ENCODE measurements around the gene CEP41. TPM values are rescaled to one million over a fixed set of nuclear protein-coding genes. Genes with fewer than 3 reads are reported as not detected.

CEP41 gene
- polyA plus RNA-seq, 1 donor (not counting 4 experiments of a cell fraction or from before 2014, with no cell fraction given) = 13.4 TPM

DNA sequence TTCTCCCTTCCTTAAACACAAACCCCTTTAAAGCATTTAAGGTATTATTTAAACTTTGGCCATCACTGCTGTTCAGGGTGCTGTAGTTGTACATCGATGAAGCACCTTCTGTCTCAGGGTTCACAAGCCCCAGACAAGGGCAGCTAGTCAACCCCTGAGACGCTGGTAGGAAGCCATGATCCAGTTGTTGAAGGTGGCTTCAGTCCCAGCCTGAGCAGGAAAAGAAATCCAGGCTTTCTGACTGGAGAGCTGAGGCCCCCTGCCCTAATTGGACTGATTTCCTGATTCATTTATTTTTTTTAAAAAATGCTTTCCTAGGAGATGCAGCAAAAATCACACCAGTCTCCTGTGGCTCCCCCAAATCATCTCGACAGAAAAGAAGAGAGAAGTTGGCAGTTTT, 44.7 kb downstream of the CEP41 start:
- Histone ChIP-seq H2AFZ (ENCODE audit: control insufficient read depth, low read length) (no peak overlapping the region), H4K20me1 (ENCODE audit: control insufficient read depth, extremely low read depth, insufficient read depth, low read length) (no peaks in the 10 kb centered on the region), H3K27ac (ENCODE audit: control insufficient read depth, insufficient read depth, low read length) (no peak overlapping the region), H3K4me1 (ENCODE audit: control insufficient read depth, extremely low read depth, insufficient read depth, low read length) (no peaks in the 10 kb centered on the region), H3K9ac (ENCODE audit: control insufficient read depth, extremely low read depth, insufficient read depth, low read length) (no peak overlapping the region), H3K27me3 (ENCODE audit: control insufficient read depth, extremely low read depth, insufficient read depth, low read length) (no peaks in the 10 kb centered on the region), H3K9me3 (ENCODE audit: control insufficient read depth, low read depth, low read length) (no peaks in the 10 kb centered on the region), H3K9me1 (ENCODE audit: control insufficient read depth, extremely low read depth, insufficient read depth, low read length) (no peaks in the 10 kb centered on the region), H3K4me3 (ENCODE audit: control insufficient read depth in 2 of 3, extremely low read depth in 1 of 3, insufficient read depth in 2 of 3, low read depth in 1 of 3, low read length in 3 of 3) (no peak overlapping the region), H3K4me2 (ENCODE audit: control insufficient read depth, extremely low read depth, insufficient read depth, low read depth, low read length) (no peak overlapping the region), H3K79me2 (ENCODE audit: control insufficient read depth, insufficient read depth, low read length) (no peaks in the 10 kb centered on the region), H3K36me3 (ENCODE audit: control insufficient read depth in 2 of 2, extremely low read depth in 1 of 2, insufficient read depth in 2 of 2, low read length in 2 of 2) (peaks cover 0 to 4% of the 10 kb centered on the region in 2 experiments)
- TF ChIP-seq EZH2 (IDR thresholded peaks at IDR 0.05; ENCODE audit: low read length) = no peak
- TF ChIP-seq, protein P1, sequence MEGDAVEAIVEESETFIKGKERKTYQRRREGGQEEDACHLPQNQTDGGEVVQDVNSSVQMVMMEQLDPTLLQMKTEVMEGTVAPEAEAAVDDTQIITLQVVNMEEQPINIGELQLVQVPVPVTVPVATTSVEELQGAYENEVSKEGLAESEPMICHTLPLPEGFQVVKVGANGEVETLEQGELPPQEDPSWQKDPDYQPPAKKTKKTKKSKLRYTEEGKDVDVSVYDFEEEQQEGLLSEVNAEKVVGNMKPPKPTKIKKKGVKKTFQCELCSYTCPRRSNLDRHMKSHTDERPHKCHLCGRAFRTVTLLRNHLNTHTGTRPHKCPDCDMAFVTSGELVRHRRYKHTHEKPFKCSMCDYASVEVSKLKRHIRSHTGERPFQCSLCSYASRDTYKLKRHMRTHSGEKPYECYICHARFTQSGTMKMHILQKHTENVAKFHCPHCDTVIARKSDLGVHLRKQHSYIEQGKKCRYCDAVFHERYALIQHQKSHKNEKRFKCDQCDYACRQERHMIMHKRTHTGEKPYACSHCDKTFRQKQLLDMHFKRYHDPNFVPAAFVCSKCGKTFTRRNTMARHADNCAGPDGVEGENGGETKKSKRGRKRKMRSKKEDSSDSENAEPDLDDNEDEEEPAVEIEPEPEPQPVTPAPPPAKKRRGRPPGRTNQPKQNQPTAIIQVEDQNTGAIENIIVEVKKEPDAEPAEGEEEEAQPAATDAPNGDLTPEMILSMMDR (optimal IDR thresholded peaks at IDR 0.05 in 1 of 3, IDR thresholded peaks at IDR 0.05 in 1 of 3, conservative IDR thresholded peaks at IDR 0.05 in 1 of 3; ENCODE audit: extremely low read depth in 1 of 3, insufficient read depth in 2 of 3, low read length in 3 of 3) = no peak
- no peak for DNase-seq (ENCODE audit: low read depth, low spot score)
- dilution Hi-C loops (cut with MboI; ENCODE audit: extremely low pct_ligation_motif_present, low sequenced_read_pairs) = no loop called here
- no peak for FAIRE-seq

DNA sequence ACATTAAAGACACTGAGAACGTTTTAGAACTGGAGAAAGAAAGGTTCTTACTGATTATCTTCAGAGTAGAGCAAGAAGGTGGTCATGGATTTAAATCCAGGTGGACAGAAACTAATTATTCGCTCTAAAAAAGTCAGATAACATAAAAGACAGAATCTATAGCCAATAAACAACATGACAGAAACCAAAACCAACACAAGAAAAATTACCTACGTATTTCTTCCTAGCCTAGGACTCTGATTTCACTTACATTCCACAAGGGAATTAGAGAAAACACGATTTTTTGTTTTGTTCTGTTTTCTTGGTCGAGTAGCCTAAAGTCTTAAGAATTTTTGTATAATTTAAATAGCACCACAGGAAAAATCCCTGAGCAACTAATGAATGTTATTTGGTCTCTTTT, 45.4 kb downstream of the CEP41 start:
- Histone ChIP-seq H3K4me1 (ENCODE audit: control insufficient read depth, extremely low read depth, insufficient read depth, low read length) (no peaks in the 10 kb centered on the region), H3K9me1 (ENCODE audit: control insufficient read depth, extremely low read depth, insufficient read depth, low read length) (no peaks in the 10 kb centered on the region), H3K4me2 (ENCODE audit: control insufficient read depth, extremely low read depth, insufficient read depth, low read depth, low read length) (no peak overlapping the region), H3K79me2 (ENCODE audit: control insufficient read depth, insufficient read depth, low read length) (no peaks in the 10 kb centered on the region), H3K36me3 (ENCODE audit: control insufficient read depth in 2 of 2, extremely low read depth in 1 of 2, insufficient read depth in 2 of 2, low read length in 2 of 2) (no peaks in the 10 kb centered on the region), H3K27me3 (ENCODE audit: control insufficient read depth, extremely low read depth, insufficient read depth, low read length) (no peaks in the 10 kb centered on the region), H4K20me1 (ENCODE audit: control insufficient read depth, extremely low read depth, insufficient read depth, low read length) (no peaks in the 10 kb centered on the region), H3K27ac (ENCODE audit: control insufficient read depth, insufficient read depth, low read length) (no peak overlapping the region), H2AFZ (ENCODE audit: control insufficient read depth, low read length) (no peak overlapping the region), H3K9me3 (ENCODE audit: control insufficient read depth, low read depth, low read length) (no peaks in the 10 kb centered on the region), H3K4me3 (ENCODE audit: control insufficient read depth in 2 of 3, extremely low read depth in 1 of 3, insufficient read depth in 2 of 3, low read depth in 1 of 3, low read length in 3 of 3) (no peak overlapping the region), H3K9ac (ENCODE audit: control insufficient read depth, extremely low read depth, insufficient read depth, low read length) (no peak overlapping the region)
- DNase-seq (ENCODE audit: low read depth, low spot score) (no peak), FAIRE-seq (no peak)
- dilution Hi-C loops (cut with MboI; ENCODE audit: extremely low pct_ligation_motif_present, low sequenced_read_pairs) = no loop called here
- TF ChIP-seq, protein P1 (optimal IDR thresholded peaks at IDR 0.05 in 1 of 3, IDR thresholded peaks at IDR 0.05 in 1 of 3, conservative IDR thresholded peaks at IDR 0.05 in 1 of 3; ENCODE audit: extremely low read depth in 1 of 3, insufficient read depth in 2 of 3, low read length in 3 of 3) = no peak
- TF ChIP-seq EZH2 (IDR thresholded peaks at IDR 0.05; ENCODE audit: low read length) = no peak
